SU-DHL-6 (cell line): Measurements from ENCODE around the gene PPARG.

ENCODE experiments used
- H2AFZ ChIP-seq: fragments of 200-600 bp; sonication (generic); 2 replicates; pipeline ENCODE4 v1.6.1; 2014; ENCODE audit warnings: low read depth, mild to moderate bottlenecking, moderate library complexity, mixed read lengths, antibody characterized with exemption, low read length; ENCODE audit not compliant: severe bottlenecking
- H3F3A ChIP-seq: fragments of 200-600 bp; shearing (Covaris generic); 2 replicates; pipeline ENCODE4 v1.6.0; 2016; ENCODE audit warnings: antibody characterized with exemption, mild to moderate bottlenecking; ENCODE audit not compliant: insufficient read depth
- H3K27ac ChIP-seq: fragments of 200-600 bp; sonication (generic); 2 replicates; pipeline ENCODE4 v1.5.1; 2016; ENCODE audit warnings: low read depth, mild to moderate bottlenecking, low read length, moderate library complexity, mixed read lengths
- H3K27me3 ChIP-seq: fragments of 200-600 bp; sonication (generic), shearing (Covaris generic); 2 replicates; pipeline ENCODE4 v1.6.0; 2014; ENCODE audit warnings: mild to moderate bottlenecking, low read length
- H3K36me3 ChIP-seq: fragments of 200-600 bp; sonication (generic); 2 replicates; pipeline ENCODE4 v1.6.1; 2014; ENCODE audit warnings: mild to moderate bottlenecking, low read length, mixed read lengths
- H3K4me2 ChIP-seq: fragments of 300-600, 200-600 bp; shearing (Covaris generic), sonication (generic); 2 replicates; pipeline ENCODE4 v1.6.0; 2014; ENCODE audit warnings: low read length, low read depth, mild to moderate bottlenecking; ENCODE audit not compliant: poor library complexity, severe bottlenecking
- H3K4me3 ChIP-seq: fragments of 200-600 bp; sonication (generic); 2 replicates; pipeline ENCODE4 v1.5.1; 2014; ENCODE audit warnings: antibody characterized with exemption, low read length, mild to moderate bottlenecking, mixed read lengths; ENCODE audit not compliant: insufficient read depth, poor library complexity, severe bottlenecking
- H3K79me2 ChIP-seq: fragments of 200-600 bp; sonication (generic); 2 replicates; pipeline ENCODE4 v1.6.1; 2014; ENCODE audit warnings: mild to moderate bottlenecking, low read length, moderate library complexity; ENCODE audit not compliant: insufficient read depth
- H3K9ac ChIP-seq: fragments of 200-600 bp; sonication (generic); 2 replicates; pipeline ENCODE4 v1.7.0; 2014; ENCODE audit warnings: mild to moderate bottlenecking, low read length
- H3K9me2 ChIP-seq: fragments of 200-600 bp; sonication (generic); replicated peaks from 2 replicates; pipeline ENCODE4 v1.6.1; 2014; ENCODE audit warnings: low read length; ENCODE audit not compliant: insufficient read depth
- H3K9me3 ChIP-seq: fragments of 200-600 bp; sonication (generic); 2 replicates; pipeline ENCODE4 v1.6.1; 2014; ENCODE audit warnings: low read length, mixed read lengths; ENCODE audit not compliant: insufficient read depth
- H4K20me1 ChIP-seq: fragments of 200-600 bp; sonication (generic); 2 replicates; pipeline ENCODE4 v1.6.1; 2014; ENCODE audit warnings: low read depth, mild to moderate bottlenecking, antibody characterized with exemption, low read length, moderate library complexity, mixed read lengths
- EZH2phosphoT487 ChIP-seq: fragments of 200-600 bp; sonication (generic), shearing (Covaris generic); conservative IDR thresholded peaks from 2 replicates; pipeline ENCODE4 v1.6.1; 2018; ENCODE audit warnings: mild to moderate bottlenecking, antibody characterized with exemption, low read length, moderate library complexity, mixed read lengths
- TF ChIP-seq, protein P1 (sequence below): fragments of 200-600 bp; sonication (generic); IDR thresholded peaks from one replicate; pipeline ENCODE4 v1.5.1; 2017; ENCODE audit warnings: antibody characterized with exemption, mild to moderate bottlenecking, low read length, moderate library complexity; ENCODE audit not compliant: insufficient read depth, poor library complexity, severe bottlenecking

The PPARG gene

DNA sequence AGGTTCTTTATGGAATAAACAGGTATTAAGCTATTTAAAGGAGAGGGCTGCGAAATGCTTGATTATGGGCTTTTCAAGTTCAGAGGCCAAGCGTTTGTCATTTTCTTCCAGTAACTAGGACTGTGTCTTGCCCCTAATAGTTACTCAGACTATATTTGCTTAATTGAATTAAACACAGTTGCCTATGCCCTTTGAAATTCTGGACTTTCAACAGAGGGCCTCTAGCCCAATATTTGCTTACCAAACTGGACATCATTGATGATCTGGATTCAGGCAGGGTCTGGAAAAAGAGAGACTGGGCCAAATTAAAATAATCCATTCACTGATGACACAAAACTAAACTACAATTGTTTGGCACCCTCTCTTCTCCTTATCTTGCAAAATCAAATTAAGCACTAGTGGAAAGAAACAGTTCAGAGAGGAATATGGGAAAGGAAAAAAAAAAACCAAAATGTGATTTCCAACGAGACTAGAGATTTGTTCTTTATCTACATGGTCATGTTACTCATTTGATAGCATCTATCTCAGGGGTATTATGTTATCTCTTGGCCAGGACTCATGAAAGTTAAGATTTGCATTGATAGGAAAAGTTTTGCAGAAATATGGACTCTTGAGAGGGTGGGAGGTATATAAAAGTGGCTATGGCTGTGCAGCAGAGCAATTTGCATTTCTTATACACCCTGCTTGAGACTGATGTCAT lies 120.3 kb downstream of the PPARG start:
- Histone ChIP-seq H3F3A (no peaks in the 10 kb centered on the region), H3K79me2 (no peaks in the 10 kb centered on the region), H4K20me1 (no peaks in the 10 kb centered on the region), H3K4me3 (no peak overlapping the region), H3K9me2 (no peaks in the 10 kb centered on the region), H3K4me2 (no peak overlapping the region), H2AFZ (no peak overlapping the region), H3K36me3 (no peaks in the 10 kb centered on the region), H3K27me3 (no peaks in the 10 kb centered on the region), H3K9ac (no peak overlapping the region), H3K27ac (no peak overlapping the region), H3K9me3 (no peaks in the 10 kb centered on the region)
- no peak for TF ChIP-seq EZH2phosphoT487

DNA sequence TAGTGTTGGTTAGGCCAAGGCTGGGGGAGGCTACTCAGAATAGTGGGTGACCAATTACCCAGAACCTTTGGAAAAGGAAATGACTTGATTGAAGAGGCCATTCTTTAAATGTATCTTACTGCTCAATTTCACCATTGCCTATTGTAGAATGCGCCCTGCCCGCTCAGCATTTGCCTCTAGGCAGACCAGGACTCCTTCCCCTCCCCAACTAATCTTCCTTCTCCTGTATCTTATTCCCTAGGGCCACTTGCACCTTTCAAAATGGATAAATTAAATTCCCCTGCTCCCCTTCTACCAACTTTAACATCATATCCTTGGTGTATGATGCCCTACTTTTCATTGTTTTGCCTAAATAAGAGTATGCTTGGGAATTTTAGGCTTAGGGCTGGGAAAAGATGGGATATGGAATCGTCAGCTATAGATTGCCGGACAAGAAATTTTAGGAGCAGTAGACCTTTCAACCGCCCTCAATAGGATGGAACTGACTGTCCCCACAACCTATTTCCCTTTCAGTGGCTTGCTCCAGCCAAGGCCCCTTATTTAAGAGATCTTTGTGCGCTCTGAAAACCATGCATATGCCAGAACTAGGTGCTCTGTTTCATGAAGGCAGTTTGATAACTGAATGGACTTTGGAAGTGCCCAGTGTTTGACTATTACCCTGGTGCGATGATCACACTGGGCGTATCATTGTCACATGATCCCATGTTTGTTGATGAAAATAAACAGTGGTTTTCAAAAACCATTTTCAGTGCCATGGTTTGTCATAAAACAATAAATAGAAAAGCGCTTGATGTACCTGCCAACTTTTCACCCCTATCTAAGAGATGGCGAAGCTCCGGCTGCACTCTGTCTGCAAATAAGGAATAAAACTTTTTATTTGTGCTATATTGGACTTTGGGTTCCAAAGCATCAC lies 121.1 kb downstream of the PPARG start:
- H3K79me2 ChIP-seq = no peaks in the 10 kb centered on the region
- no peak overlapping the region for H3K27ac ChIP-seq
- no peak overlapping the region for H3K4me3 ChIP-seq
- no peak overlapping the region for H3K4me2 ChIP-seq
- no peaks in the 10 kb centered on the region for H3F3A ChIP-seq
- TF ChIP-seq EZH2phosphoT487 = no peak
- TF ChIP-seq, protein P1, sequence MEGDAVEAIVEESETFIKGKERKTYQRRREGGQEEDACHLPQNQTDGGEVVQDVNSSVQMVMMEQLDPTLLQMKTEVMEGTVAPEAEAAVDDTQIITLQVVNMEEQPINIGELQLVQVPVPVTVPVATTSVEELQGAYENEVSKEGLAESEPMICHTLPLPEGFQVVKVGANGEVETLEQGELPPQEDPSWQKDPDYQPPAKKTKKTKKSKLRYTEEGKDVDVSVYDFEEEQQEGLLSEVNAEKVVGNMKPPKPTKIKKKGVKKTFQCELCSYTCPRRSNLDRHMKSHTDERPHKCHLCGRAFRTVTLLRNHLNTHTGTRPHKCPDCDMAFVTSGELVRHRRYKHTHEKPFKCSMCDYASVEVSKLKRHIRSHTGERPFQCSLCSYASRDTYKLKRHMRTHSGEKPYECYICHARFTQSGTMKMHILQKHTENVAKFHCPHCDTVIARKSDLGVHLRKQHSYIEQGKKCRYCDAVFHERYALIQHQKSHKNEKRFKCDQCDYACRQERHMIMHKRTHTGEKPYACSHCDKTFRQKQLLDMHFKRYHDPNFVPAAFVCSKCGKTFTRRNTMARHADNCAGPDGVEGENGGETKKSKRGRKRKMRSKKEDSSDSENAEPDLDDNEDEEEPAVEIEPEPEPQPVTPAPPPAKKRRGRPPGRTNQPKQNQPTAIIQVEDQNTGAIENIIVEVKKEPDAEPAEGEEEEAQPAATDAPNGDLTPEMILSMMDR = no peak
- no peaks in the 10 kb centered on the region for H3K36me3 ChIP-seq
- no peak overlapping the region for H3K9ac ChIP-seq
- no peak overlapping the region for H2AFZ ChIP-seq
- H3K9me2 ChIP-seq = no peaks in the 10 kb centered on the region
- H4K20me1 ChIP-seq = no peaks in the 10 kb centered on the region
- H3K27me3 ChIP-seq = no peaks in the 10 kb centered on the region
- H3K9me3 ChIP-seq = no peaks in the 10 kb centered on the region

DNA sequence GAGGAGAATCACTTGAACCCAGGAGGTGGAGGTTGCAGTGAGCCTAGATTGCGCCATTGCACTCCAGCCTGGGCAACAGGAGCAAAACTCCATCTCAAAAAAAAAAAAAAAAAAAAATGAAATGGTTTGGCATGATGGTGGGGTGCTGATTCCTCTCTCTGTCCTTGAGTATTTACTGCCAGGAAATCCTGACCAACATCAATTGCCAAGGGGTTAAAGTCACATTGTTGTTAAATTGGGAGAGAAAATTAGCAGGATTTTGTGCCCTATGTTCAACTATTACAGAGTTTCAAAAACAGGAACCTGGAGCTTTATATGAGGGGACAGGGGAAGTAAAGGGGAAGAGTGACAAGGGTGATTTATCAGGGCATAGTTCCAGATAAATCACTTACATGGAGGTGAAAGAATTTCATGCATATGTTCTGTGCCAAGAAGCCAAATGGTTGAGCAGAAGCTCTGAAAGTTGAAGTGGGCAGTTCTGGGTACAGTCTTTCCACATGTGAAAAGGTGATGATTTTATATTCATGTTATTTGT lies 124.9 kb downstream of the PPARG start:
- H3K27me3 ChIP-seq = no peaks in the 10 kb centered on the region
- no peaks in the 10 kb centered on the region for H3K36me3 ChIP-seq
- no peaks in the 10 kb centered on the region for H3K9me2 ChIP-seq
- H3K79me2 ChIP-seq = no peaks in the 10 kb centered on the region
- H3K4me2 ChIP-seq = no peak overlapping the region
- TF ChIP-seq EZH2phosphoT487 = no peak
- TF ChIP-seq, protein P1 = no peak
- H3K4me3 ChIP-seq = no peak overlapping the region
- no peaks in the 10 kb centered on the region for H3F3A ChIP-seq
- no peaks in the 10 kb centered on the region for H3K9me3 ChIP-seq
- no peaks in the 10 kb centered on the region for H4K20me1 ChIP-seq
- H2AFZ ChIP-seq = no peak overlapping the region
- H3K27ac ChIP-seq = no peak overlapping the region
- no peak overlapping the region for H3K9ac ChIP-seq
